H7 (cell line): ENCODE results near the gene CFAP74. TPM values are rescaled to one million over a fixed set of nuclear protein-coding genes. Genes with fewer than 3 reads are reported as not detected.

Experiments
- DNase-seq: peaks from one replicate; pipeline ENCODE4 v3.0.0; 2012
- H3K27me3 ChIP-seq: 2 replicates; pipeline ENCODE4 v1.6.0; 2011; ENCODE audit warnings: mild to moderate bottlenecking, low read length; ENCODE audit not compliant: control insufficient read depth, insufficient read depth
- H3K36me3 ChIP-seq: replicated peaks from 2 replicates; pipeline ENCODE4 v1.5.1; 2011; ENCODE audit warnings: low read length; ENCODE audit not compliant: control insufficient read depth, insufficient read depth
- H3K4me3 ChIP-seq: 2 replicates; pipeline ENCODE4 v1.5.1; 2011; ENCODE audit warnings: low read depth, mild to moderate bottlenecking, control low read depth, low read length, moderate library complexity; ENCODE audit not compliant: insufficient read depth
- total RNA-seq: library from RNA; depleted of rRNA; stranded (reverse); fragments of >200 nt; shearing (Covaris generic); gene quantifications from 2 replicates; pipeline ENCODE4 v1.2.3, GENCODE V29; 2014

CFAP74 gene
- total RNA-seq, 1 experiment from 2014 or later = not detected

DNA sequence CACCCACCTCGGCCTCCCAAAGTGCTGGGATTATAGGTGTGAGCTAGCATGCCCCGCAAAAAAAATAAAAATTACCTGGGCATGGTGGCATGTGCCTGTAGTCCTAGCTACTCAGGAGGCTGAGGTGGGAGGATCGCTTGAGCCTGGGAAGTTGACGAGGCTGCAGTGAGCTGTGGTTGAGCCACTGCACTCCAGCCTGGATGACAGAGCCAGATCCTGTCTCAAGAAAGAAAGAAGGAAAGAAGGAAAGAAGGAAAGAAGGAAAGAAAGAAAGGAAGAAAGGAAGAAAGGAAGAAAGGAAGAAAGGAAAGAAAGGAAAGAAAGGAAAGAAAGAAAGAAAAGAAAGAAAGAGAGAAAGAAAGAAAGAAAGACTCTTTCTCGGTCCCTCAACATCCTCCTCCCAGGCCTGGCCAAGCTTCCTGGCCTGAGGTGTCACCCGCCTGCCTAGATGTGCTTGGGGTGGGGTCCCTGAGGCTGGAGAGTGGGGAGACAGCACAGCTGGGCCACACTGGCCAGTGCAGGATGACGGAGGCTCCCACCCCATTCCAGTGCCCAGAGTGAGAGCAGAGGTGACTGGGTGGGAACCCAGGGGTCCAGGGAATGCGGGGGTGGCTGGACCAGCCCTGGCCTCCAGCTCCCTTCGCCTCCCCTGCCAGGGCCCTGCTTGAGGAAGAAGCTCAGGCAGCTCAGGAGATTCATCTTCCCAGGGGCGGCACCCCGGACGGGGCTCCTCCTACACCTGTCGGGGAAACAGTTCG lies 102.5 kb downstream of the CFAP74 start:
- DNase-seq = no peak
- Histone ChIP-seq H3K27me3 (no peaks in the 10 kb centered on the region), H3K4me3 (no peak overlapping the region), H3K36me3 (no peaks in the 10 kb centered on the region)

DNA sequence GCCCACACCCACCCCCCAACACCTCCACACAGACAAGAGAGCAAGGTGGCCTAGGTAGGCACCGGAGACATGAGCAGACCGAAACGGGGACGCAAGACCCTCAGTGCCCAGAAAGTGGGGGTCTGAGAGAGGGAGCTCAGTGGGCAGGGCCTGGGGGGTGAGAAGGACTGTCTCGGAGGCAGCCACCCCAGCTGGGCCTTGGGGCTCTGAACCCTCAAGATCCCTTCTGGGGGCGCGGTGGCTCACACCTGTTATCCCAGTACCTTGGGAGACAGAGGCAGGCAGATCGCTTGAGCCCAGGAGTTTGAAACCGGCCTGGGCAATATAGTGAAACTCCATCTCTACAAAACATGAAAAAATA lies 103.6 kb downstream of the CFAP74 start:
- peak; percentile 50 for DNase-seq
- H3K36me3 ChIP-seq = no peaks in the 10 kb centered on the region
- H3K27me3 ChIP-seq = no peaks in the 10 kb centered on the region
- no peak overlapping the region for H3K4me3 ChIP-seq

GRCh38 chr1:1899266-1899966 lies 104.2 kb downstream of the CFAP74 start:
- H3K36me3 ChIP-seq = no peaks in the 10 kb centered on the region
- no peak overlapping the region for H3K4me3 ChIP-seq
- H3K27me3 ChIP-seq = no peaks in the 10 kb centered on the region
- peak; percentile 82 for DNase-seq

- DNase-seq = no peak
- Histone ChIP-seq H3K27me3 (no peaks in the 10 kb centered on the region), H3K4me3 (no peak overlapping the region), H3K36me3 (no peaks in the 10 kb centered on the region)
These were observed 105.2 kb downstream of the CFAP74 start for GRCh38 chr1:1898246-1898933.

GRCh38 chr1:1895456-1896336 lies 107.9 kb downstream of the CFAP74 start:
- H3K27me3 ChIP-seq = no peaks in the 10 kb centered on the region
- no peak overlapping the region for H3K4me3 ChIP-seq
- H3K36me3 ChIP-seq = no peaks in the 10 kb centered on the region
- DNase-seq = peak; percentile 42

GRCh38 chr1:1895060-1895418 lies 108.5 kb downstream of the CFAP74 start:
- no peaks in the 10 kb centered on the region for H3K27me3 ChIP-seq
- H3K4me3 ChIP-seq = no peak overlapping the region
- no peaks in the 10 kb centered on the region for H3K36me3 ChIP-seq
- DNase-seq = peak; percentile 68

DNA sequence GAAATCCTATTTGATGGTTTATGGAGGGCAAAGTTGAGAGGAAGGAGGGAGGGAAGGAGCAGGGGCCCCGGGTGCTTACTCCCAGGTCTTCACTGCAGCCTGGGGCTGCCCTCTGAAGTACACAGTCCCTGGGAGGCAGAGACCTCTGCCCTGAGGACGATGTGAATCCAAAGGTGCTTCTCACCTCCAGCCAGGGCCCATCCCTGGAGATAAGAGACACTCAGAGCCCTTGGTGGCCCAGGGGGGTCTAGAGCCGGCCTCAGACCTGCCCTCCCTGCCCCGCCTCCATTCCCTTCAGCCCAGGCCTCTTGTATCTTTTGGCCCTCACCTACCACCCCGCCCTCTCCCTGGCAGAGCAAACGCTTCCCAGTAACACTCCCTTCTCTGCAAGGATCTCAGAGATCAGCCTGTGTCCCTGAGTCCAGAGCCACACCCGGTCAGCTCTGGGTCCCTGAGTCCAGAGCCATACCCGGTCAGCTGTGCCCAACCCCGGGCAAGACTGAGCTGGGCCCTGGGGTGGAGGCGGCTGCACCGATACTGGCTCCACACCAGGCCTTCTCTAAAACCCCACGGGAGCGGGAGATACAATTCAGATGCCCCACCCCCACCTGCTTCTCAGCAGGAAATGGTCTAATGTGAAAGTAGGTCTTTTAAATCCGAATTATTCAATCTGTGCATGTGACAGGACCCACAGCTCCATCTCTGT lies 109.1 kb downstream of the CFAP74 start:
- Histone ChIP-seq H3K27me3 (no peaks in the 10 kb centered on the region), H3K36me3 (no peaks in the 10 kb centered on the region), H3K4me3 (no peak overlapping the region)
- DNase-seq = peak; percentile 82

DNA sequence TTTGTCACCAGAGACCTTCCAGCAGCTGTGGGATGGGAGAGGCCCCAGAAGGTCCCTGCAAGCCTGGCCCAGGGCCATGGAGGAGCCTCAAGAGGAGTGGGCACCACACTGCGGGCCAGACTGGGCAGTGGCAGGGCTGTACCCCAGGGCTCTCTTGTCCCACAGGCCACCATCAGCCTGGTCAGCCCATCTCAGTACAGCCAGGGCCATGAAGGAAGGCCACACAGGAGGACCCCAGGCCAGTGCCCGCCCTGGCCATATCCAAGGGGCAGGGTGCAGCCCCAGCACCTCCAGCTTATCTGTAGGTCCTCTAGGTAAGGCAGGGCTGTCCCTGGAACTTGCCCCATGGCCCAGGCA lies 109.6 kb downstream of the CFAP74 start:
- DNase-seq = no peak
- H3K4me3 ChIP-seq = no peak overlapping the region
- no peaks in the 10 kb centered on the region for H3K27me3 ChIP-seq
- no peaks in the 10 kb centered on the region for H3K36me3 ChIP-seq

GRCh38 chr1:1893291-1893985 lies 110.1 kb downstream of the CFAP74 start:
- H3K27me3 ChIP-seq = no peaks in the 10 kb centered on the region
- DNase-seq = peak; percentile 51
- no peak overlapping the region for H3K4me3 ChIP-seq
- no peaks in the 10 kb centered on the region for H3K36me3 ChIP-seq

DNA sequence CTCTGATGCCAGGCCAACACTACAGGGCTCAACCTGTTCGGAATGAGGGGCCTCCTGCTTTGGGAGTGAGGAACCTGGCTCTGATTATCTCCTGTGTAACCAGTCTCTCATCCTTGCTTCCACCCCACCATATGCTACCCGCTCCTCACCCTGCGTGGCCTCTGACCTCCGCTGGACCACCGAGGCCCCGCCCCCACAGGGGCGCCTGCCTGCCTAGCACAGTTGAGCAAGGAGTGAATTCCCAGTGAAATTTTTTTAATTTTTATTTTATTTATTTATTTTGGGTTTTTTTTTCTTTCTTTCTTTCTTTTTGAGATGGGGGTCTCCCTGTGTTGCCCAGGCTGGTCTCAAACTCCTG lies 110.8 kb downstream of the CFAP74 start:
- Histone ChIP-seq H3K4me3 (no peak overlapping the region), H3K27me3 (no peaks in the 10 kb centered on the region), H3K36me3 (no peaks in the 10 kb centered on the region)
- DNase-seq = peak; percentile 51

GRCh38 chr1:1892079-1892762 lies 111.4 kb downstream of the CFAP74 start:
- DNase-seq = no peak
- Histone ChIP-seq H3K4me3 (peak overlapping the region; percentile 100), H3K36me3 (no peaks in the 10 kb centered on the region), H3K27me3 (no peaks in the 10 kb centered on the region)

- Histone ChIP-seq H3K4me3 (peak overlapping the region; percentile 100), H3K36me3 (no peaks in the 10 kb centered on the region), H3K27me3 (no peaks in the 10 kb centered on the region)
- peak; percentile 90 for DNase-seq
These were observed 112.1 kb downstream of the CFAP74 start for GRCh38 chr1:1891349-1892078.
